Measurements from ENCODE around the gene RBM33. TPM values are rescaled to one million over a fixed set of nuclear protein-coding genes. Genes with fewer than 3 reads are reported as not detected.

Gene RBM33
- total RNA-seq, 1 experiment from 2014 or later = 81.8 TPM

GRCh38 chr7:155677688-155678087 lies 33.2 kb downstream of the RBM33 start:
- ChIA-PET CTCF (interaction anchor here (1.3 to 2.4 kb wide), 2 partner anchors 47 to 79 kb away, joined by 3 to 11 read pairs; no protein-coding TSS in a partner anchor), POLR2A (no interaction called here)
- H3K36me3 Mint-ChIP-seq = peaks cover 22% of the 10 kb centered on the region
- TF ChIP-seq MXD4 (CRISPR knock-in tag; IDR thresholded peaks at IDR 0.05; ENCODE audit: borderline replicate concordance) = no peak
- no peak for TF ChIP-seq ZNF396 (CRISPR knock-in tag; IDR thresholded peaks at IDR 0.05; ENCODE audit: borderline replicate concordance)
- TF ChIP-seq, protein P1, sequence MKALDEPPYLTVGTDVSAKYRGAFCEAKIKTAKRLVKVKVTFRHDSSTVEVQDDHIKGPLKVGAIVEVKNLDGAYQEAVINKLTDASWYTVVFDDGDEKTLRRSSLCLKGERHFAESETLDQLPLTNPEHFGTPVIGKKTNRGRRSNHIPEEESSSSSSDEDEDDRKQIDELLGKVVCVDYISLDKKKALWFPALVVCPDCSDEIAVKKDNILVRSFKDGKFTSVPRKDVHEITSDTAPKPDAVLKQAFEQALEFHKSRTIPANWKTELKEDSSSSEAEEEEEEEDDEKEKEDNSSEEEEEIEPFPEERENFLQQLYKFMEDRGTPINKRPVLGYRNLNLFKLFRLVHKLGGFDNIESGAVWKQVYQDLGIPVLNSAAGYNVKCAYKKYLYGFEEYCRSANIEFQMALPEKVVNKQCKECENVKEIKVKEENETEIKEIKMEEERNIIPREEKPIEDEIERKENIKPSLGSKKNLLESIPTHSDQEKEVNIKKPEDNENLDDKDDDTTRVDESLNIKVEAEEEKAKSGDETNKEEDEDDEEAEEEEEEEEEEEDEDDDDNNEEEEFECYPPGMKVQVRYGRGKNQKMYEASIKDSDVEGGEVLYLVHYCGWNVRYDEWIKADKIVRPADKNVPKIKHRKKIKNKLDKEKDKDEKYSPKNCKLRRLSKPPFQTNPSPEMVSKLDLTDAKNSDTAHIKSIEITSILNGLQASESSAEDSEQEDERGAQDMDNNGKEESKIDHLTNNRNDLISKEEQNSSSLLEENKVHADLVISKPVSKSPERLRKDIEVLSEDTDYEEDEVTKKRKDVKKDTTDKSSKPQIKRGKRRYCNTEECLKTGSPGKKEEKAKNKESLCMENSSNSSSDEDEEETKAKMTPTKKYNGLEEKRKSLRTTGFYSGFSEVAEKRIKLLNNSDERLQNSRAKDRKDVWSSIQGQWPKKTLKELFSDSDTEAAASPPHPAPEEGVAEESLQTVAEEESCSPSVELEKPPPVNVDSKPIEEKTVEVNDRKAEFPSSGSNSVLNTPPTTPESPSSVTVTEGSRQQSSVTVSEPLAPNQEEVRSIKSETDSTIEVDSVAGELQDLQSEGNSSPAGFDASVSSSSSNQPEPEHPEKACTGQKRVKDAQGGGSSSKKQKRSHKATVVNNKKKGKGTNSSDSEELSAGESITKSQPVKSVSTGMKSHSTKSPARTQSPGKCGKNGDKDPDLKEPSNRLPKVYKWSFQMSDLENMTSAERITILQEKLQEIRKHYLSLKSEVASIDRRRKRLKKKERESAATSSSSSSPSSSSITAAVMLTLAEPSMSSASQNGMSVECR (CRISPR knock-in tag; IDR thresholded peaks at IDR 0.05; ENCODE audit: borderline replicate concordance) = no peak
- TF ChIP-seq ZNF416 (CRISPR knock-in tag; IDR thresholded peaks at IDR 0.05) = no peak
- TF ChIP-seq USF2 (CRISPR knock-in tag; IDR thresholded peaks at IDR 0.05) = no peak
- ATAC-seq (no peak), DNase-seq (ENCODE audit: low spot score) (no peak)
- no peaks in the 10 kb centered on the region for H3K27me3 Mint-ChIP-seq (ENCODE audit: low read depth)
- no peak overlapping the region for H3K27ac Mint-ChIP-seq
- H3K4me1 Mint-ChIP-seq = peaks cover 30% of the 10 kb centered on the region
- H3K9me3 Mint-ChIP-seq = no peaks in the 10 kb centered on the region
- H3K4me3 Mint-ChIP-seq = no peak overlapping the region

DNA sequence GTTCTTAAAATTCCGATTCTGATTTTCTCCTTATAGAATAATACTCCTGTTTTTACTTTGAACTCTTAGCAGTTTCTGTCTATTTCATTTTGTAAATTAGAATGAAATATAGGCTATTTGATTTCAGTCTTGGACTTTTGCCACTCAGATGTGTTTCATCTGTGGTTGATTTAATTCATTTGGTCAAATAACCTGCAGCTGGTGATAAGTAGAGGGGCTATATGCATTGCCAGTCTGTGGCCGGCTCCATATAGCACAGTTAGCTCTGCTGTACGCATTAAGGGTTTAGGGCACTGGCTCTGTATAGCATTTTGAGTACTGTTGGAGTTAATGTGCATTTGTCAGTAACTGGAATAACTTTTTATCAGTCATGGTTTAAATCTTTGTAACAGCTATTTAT lies 35.7 kb downstream of the RBM33 start:
- H3K4me1 Mint-ChIP-seq = peaks cover 44% of the 10 kb centered on the region
- no peaks in the 10 kb centered on the region for H3K9me3 Mint-ChIP-seq
- POLR2A ChIA-PET = no interaction called here
- CTCF ChIA-PET = interaction anchor here (0.9 kb wide), 1 partner anchor 14 kb away, joined by 3 read pairs; no protein-coding TSS in a partner anchor
- no peak overlapping the region for H3K4me3 Mint-ChIP-seq
- no peak overlapping the region for H3K27ac Mint-ChIP-seq
- ATAC-seq (no peak), DNase-seq (ENCODE audit: low spot score) (no peak)
- TF ChIP-seq AR (CRISPR knock-in tag; IDR thresholded peaks at IDR 0.05) (no peak), FOXK1 (CRISPR knock-in tag; IDR thresholded peaks at IDR 0.05) (no peak), SMAD3 (CRISPR knock-in tag; IDR thresholded peaks at IDR 0.05; ENCODE audit: borderline replicate concordance) (no peak), TEAD1 (CRISPR knock-in tag; IDR thresholded peaks at IDR 0.05) (no peak), FOXJ3 (CRISPR knock-in tag; IDR thresholded peaks at IDR 0.05; ENCODE audit: borderline replicate concordance) (no peak), ZNF263 (CRISPR knock-in tag; IDR thresholded peaks at IDR 0.05; ENCODE audit: low read depth) (no peak), TCF7 (CRISPR knock-in tag; IDR thresholded peaks at IDR 0.05; ENCODE audit: low read depth) (no peak), PRRX2 (CRISPR knock-in tag; IDR thresholded peaks at IDR 0.05) (no peak), RELA (CRISPR knock-in tag; IDR thresholded peaks at IDR 0.05; ENCODE audit: borderline replicate concordance) (no peak), ZNF138 (CRISPR knock-in tag; conservative IDR thresholded peaks at IDR 0.05) (no peak), ZSCAN18 (CRISPR knock-in tag; IDR thresholded peaks at IDR 0.05) (no peak), GRHL2 (CRISPR knock-in tag; IDR thresholded peaks at IDR 0.05; ENCODE audit: insufficient replicate concordance, severe bottlenecking) (no peak)
- peaks cover 27% of the 10 kb centered on the region for H3K36me3 Mint-ChIP-seq
- H3K27me3 Mint-ChIP-seq (ENCODE audit: low read depth) = no peaks in the 10 kb centered on the region

All from WTC11 (cell line).